GM12892 (cell line): Measurements from ENCODE around the gene HAVCR2.

Experiments used
- POLR2A ChIP-seq: IDR thresholded peaks from 2 replicates; pipeline ENCODE4 v1.6.1; 2011; ENCODE audit warnings: low read depth, low read length, control low read depth
- POLR2AphosphoS5 ChIP-seq: IDR thresholded peaks from 2 replicates; pipeline ENCODE4 v1.6.1; 2011; ENCODE audit warnings: low read depth, low read length, control low read depth
- TAF1 ChIP-seq: IDR thresholded peaks from 2 replicates; pipeline ENCODE4 v1.6.1; 2011; ENCODE audit warnings: low read depth, mild to moderate bottlenecking, control low read depth, low read length, borderline replicate concordance

GRCh38 chr5:157072508-157072907, 36.3 kb downstream of the HAVCR2 start:
- TF ChIP-seq POLR2A: no peak
- TF ChIP-seq POLR2AphosphoS5: no peak
- no peak for TF ChIP-seq TAF1
